NCI-H345 treated with DMSO at 0.1 percent for 48 hours (cell line): ENCODE results near the gene NKG7.
"Not testable (repeated sequence)": the region's sequence is repeated elsewhere in the genome, so short reads cannot be mapped to it uniquely, and the experiment has no call there.

ENCODE experiments used
- DNase-seq: peaks from one replicate; lab custom pipeline; 2025; ENCODE audit not compliant: unreplicated experiment; lab: John Stamatoyannopoulos, UW

Gene NKG7

GRCh38 chr19:51372649-51373504 is at the start of gene NKG7:
Gene NKG7, minus strand, starts transcription at chr19:51372654. Its CDS starts 119 bp downstream, at chr19:51372535.
- no peak for DNase-seq

- DNase-seq = no peak
These were observed 49.6 kb upstream of the NKG7 start for GRCh38 chr19:51422053-51422448.

- no peak for DNase-seq
These were observed 49.0 kb upstream of the NKG7 start for GRCh38 chr19:51421229-51422052.

- not testable (repeated sequence) for DNase-seq
These were observed 48.1 kb upstream of the NKG7 start for GRCh38 chr19:51420511-51420910.

GRCh38 chr19:51418707-51419106 is 46.3 kb upstream of the NKG7 start:
- no peak for DNase-seq

GRCh38 chr19:51417810-51418157 is 45.3 kb upstream of the NKG7 start:
- DNase-seq = no peak

GRCh38 chr19:51417107-51417809 is 44.8 kb upstream of the NKG7 start, which contains the start of gene SIGLEC10:
Gene SIGLEC10, minus strand, starts transcription at chr19:51417642. Its CDS starts 61 bp downstream, at chr19:51417581.
- DNase-seq = no peak

- DNase-seq = not testable (repeated sequence)
These were observed 44.0 kb upstream of the NKG7 start for GRCh38 chr19:51416422-51416821.

- DNase-seq = no peak
These were observed 42.7 kb upstream of the NKG7 start for GRCh38 chr19:51415187-51415586.

GRCh38 chr19:51410950-51411748 is 38.7 kb upstream of the NKG7 start:
- no peak for DNase-seq

- DNase-seq = no peak
These were observed 35.2 kb upstream of the NKG7 start for GRCh38 chr19:51407511-51408131.

- DNase-seq = no peak
These were observed 29.7 kb upstream of the NKG7 start for GRCh38 chr19:51402117-51402516.

- DNase-seq = not testable (repeated sequence)
These were observed 27.5 kb upstream of the NKG7 start for GRCh38 chr19:51399936-51400335.

- no peak for DNase-seq
These were observed 26.8 kb upstream of the NKG7 start for GRCh38 chr19:51399231-51399630.

- no peak for DNase-seq
These were observed 25.7 kb upstream of the NKG7 start for GRCh38 chr19:51398096-51398704.

- not testable (repeated sequence) for DNase-seq
These were observed 25.0 kb upstream of the NKG7 start for GRCh38 chr19:51397453-51397852.

- DNase-seq = no peak
These were observed 23.7 kb upstream of the NKG7 start for GRCh38 chr19:51396175-51396574.

GRCh38 chr19:51394050-51394836 is 21.8 kb upstream of the NKG7 start:
- no peak for DNase-seq

- DNase-seq = no peak
These were observed 20.2 kb upstream of the NKG7 start for GRCh38 chr19:51392701-51393100.
